GM12878 (cell line): ENCODE measurements around the gene FCHSD2. TPM values are rescaled to one million over a fixed set of nuclear protein-coding genes. Genes with fewer than 3 reads are reported as not detected.

ENCODE experiments used
- ATAC-seq: fragments of 200-7000 bp; cut with Tn5 transposase; 3 replicates; pipeline ENCODE4 v1.9.1; 2020; ENCODE audit warnings: mild to moderate bottlenecking, moderate library complexity
- BruUV-seq: library from RNA; stranded (reverse); fragments of 400-500 nt; replicated peaks from 2 replicates; lab custom pipeline; 2021; lab: Mats Ljungman, UMichigan
- CTCF ChIA-PET: fragments of 300-600 bp; sonication (Branson Sonifier 250); formaldehyde crosslinking; extraction: SDS; loops from one replicate; lab custom pipeline; 2021; ENCODE audit warnings: inconsistent platforms; lab: Yijun Ruan, JAX
- POLR2A ChIA-PET: fragments of 350-600 bp; formaldehyde crosslinking; extraction: SDS; loops from one replicate; lab custom pipeline; 2021; ENCODE audit warnings: inconsistent platforms; lab: Charles Lee
- RAD21 ChIA-PET: fragments of 300-600 bp; sonication (Branson Sonifier 250); formaldehyde crosslinking; loops from one replicate; lab custom pipeline; 2023; ENCODE audit warnings: antibody characterized with exemption; ENCODE audit not compliant: unreplicated experiment; lab: Charles Lee
- SMC1A ChIA-PET: fragments of 300-600 bp; sonication (Branson Sonifier 250); formaldehyde crosslinking; loops from one replicate; lab custom pipeline; 2023; ENCODE audit not compliant: unreplicated experiment, uncharacterized antibody; lab: Charles Lee
- DNase-seq: peaks from one replicate; pipeline ENCODE4 v3.0.0-alpha.2; 2011; ENCODE audit warnings: low read depth, low spot score
- FAIRE-seq: peaks from 3 replicates; lab custom pipeline; 2011; peaks lifted over from hg19 to GRCh38; lab: Jason Lieb, UNC
- H2AFZ ChIP-seq: 2 replicates; pipeline ENCODE4 v1.6.0; 2011; ENCODE audit warnings: low read depth, low read length, control low read depth; ENCODE audit not compliant: control insufficient read depth
- H3K27ac ChIP-seq: 2 replicates; pipeline ENCODE4 v1.5.1; 2011; ENCODE audit warnings: control low read depth; ENCODE audit not compliant: control insufficient read depth, insufficient read depth
- H3K27me3 ChIP-seq, 2 experiments: replicated peaks in 1 of 2; 2 replicates each; pipeline versions ENCODE4 v1.6.0 to v1.6.1; 2011; ENCODE audit warnings: low read length in 1 of 2; ENCODE audit not compliant: control insufficient read depth in 2 of 2, insufficient read depth in 2 of 2
- H3K36me3 ChIP-seq, 2 experiments: 2 replicates each; pipeline ENCODE4 v1.5.1; 2011; ENCODE audit warnings: low read length in 1 of 2; ENCODE audit not compliant: control insufficient read depth in 2 of 2, insufficient read depth in 2 of 2
- H3K4me1 ChIP-seq: 2 replicates; pipeline ENCODE4 v1.6.1; 2011; ENCODE audit warnings: mild to moderate bottlenecking, low read length, moderate library complexity, mixed read lengths; ENCODE audit not compliant: control insufficient read depth, insufficient read depth
- H3K4me2 ChIP-seq: 2 replicates; pipeline ENCODE4 v1.6.0; 2011; ENCODE audit warnings: control low read depth; ENCODE audit not compliant: control insufficient read depth, insufficient read depth
- H3K4me3 ChIP-seq: fragments of 200-600 bp; sonication (generic); 2 replicates; pipeline ENCODE4 v1.5.1; 2016
- H3K79me2 ChIP-seq: 2 replicates; pipeline ENCODE4 v1.6.0; 2011; ENCODE audit warnings: low read length; ENCODE audit not compliant: control insufficient read depth, insufficient read depth
- H3K9ac ChIP-seq: 2 replicates; pipeline ENCODE4 v1.8.0; 2011; ENCODE audit warnings: low read length, control low read depth, mixed read lengths; ENCODE audit not compliant: control insufficient read depth, insufficient read depth
- H3K9me3 ChIP-seq: replicated peaks from 3 replicates; pipeline ENCODE4 v1.5.1; 2011; ENCODE audit warnings: mild to moderate bottlenecking, low read length; ENCODE audit not compliant: control insufficient read depth, insufficient read depth
- H4K20me1 ChIP-seq: 2 replicates; pipeline ENCODE4 v1.6.0; 2011; ENCODE audit not compliant: control insufficient read depth, insufficient read depth
- ATF2 ChIP-seq: IDR thresholded peaks from 2 replicates; pipeline ENCODE4 v1.6.1; 2012; ENCODE audit warnings: low read length, inconsistent platforms
- BMI1 ChIP-seq: fragments of 450-650 bp; IDR thresholded peaks from 2 replicates; pipeline ENCODE4 v1.6.1; 2016; ENCODE audit warnings: mild to moderate bottlenecking, moderate library complexity, borderline replicate concordance
- CHD2 ChIP-seq: IDR thresholded peaks from 2 replicates; pipeline ENCODE4 v1.6.1; 2011; ENCODE audit warnings: low read depth, low read length, improper control_type of control experiment, borderline replicate concordance
- CREM ChIP-seq: IDR thresholded peaks from 2 replicates; pipeline ENCODE4 v1.6.1; 2014; ENCODE audit warnings: antibody characterized with exemption, low read depth
- E4F1 ChIP-seq: fragments of 450-650 bp; IDR thresholded peaks from 2 replicates; pipeline ENCODE4 v1.6.1; 2018; ENCODE audit warnings: borderline replicate concordance, mild to moderate bottlenecking; ENCODE audit not compliant: partially characterized antibody
- HSF1 ChIP-seq: fragments of 150-350 bp; IDR thresholded peaks from 2 replicates; pipeline ENCODE4 v1.6.1; 2014; ENCODE audit warnings: mild to moderate bottlenecking, low read depth, low read length
- IKZF1 ChIP-seq: fragments of 450-650 bp; conservative IDR thresholded peaks from 2 replicates; pipeline ENCODE4 v1.6.1; 2017; ENCODE audit warnings: antibody characterized with exemption, mild to moderate bottlenecking
- JUNB ChIP-seq: IDR thresholded peaks from 2 replicates; pipeline ENCODE4 v1.6.1; 2016; ENCODE audit warnings: antibody characterized with exemption, mild to moderate bottlenecking
- MEF2A ChIP-seq: IDR thresholded peaks from 2 replicates; pipeline ENCODE4 v1.6.1; 2011; ENCODE audit warnings: low read depth, mild to moderate bottlenecking, low read length, moderate library complexity; ENCODE audit not compliant: insufficient read depth
- NFIC ChIP-seq: IDR thresholded peaks from 2 replicates; pipeline ENCODE4 v1.6.1; 2012; ENCODE audit warnings: low read depth, mild to moderate bottlenecking, inconsistent platforms, low read length, moderate library complexity
- NRF1 ChIP-seq: conservative IDR thresholded peaks from 2 replicates; pipeline ENCODE4 v1.6.1; 2011; ENCODE audit warnings: mild to moderate bottlenecking, low read depth, low read length, improper control_type of control experiment
- RUNX3 ChIP-seq: IDR thresholded peaks from 2 replicates; pipeline ENCODE4 v1.6.1; 2012; ENCODE audit warnings: low read length, inconsistent platforms
- SKIL ChIP-seq: fragments of 450-650 bp; IDR thresholded peaks from 2 replicates; pipeline ENCODE4 v1.6.1; 2017; ENCODE audit warnings: mild to moderate bottlenecking, low read depth, inconsistent platforms; ENCODE audit not compliant: poor library complexity, severe bottlenecking
- SPI1 ChIP-seq: IDR thresholded peaks from 2 replicates; pipeline ENCODE4 v1.6.1; 2011; ENCODE audit warnings: low read depth, mild to moderate bottlenecking, low read length, moderate library complexity, borderline replicate concordance; ENCODE audit not compliant: insufficient read depth
- TAF1 ChIP-seq: IDR thresholded peaks from 2 replicates; pipeline ENCODE4 v1.6.1; 2011; ENCODE audit warnings: mild to moderate bottlenecking, low read depth, low read length, borderline replicate concordance
- in situ Hi-C: fragments of 300-500 bp; cut with MboI; formaldehyde crosslinking; loops from 9 replicates; pipeline ENCODE4 v1.14.3; 2018; ENCODE audit warnings: mixed read lengths
- intact Hi-C: fragments of 100-400 bp; cut with micrococcal nuclease; formaldehyde crosslinking; loops from one replicate; pipeline ENCODE4 v1.14.2; 2022; ENCODE audit not compliant: unreplicated experiment
- polyA plus RNA-seq, 11 experiments: library from polyadenylated mRNA; depleted of rRNA in 4 of 11; unstranded in 6 of 11; stranded (reverse) in 5 of 11; fragments of >200 nt; fragmentation: Nextera tagmentation in 4 of 11; fragmentation: Illumina TruSeq in 1 of 11; extraction: Ambion mirVana in 4 of 11; extraction: Trizol in 1 of 11; gene quantifications; 1 replicate in 1 of 11; 2 replicates in 10 of 11; pipeline versions ENCODE4 v1.2.1 to v1.2.3, GENCODE V29; 2011 to 2016; ENCODE audit warnings: inconsistent platforms in 2 of 11, missing spikeins in 2 of 11, low read depth in 1 of 11
- total RNA-seq, 4 experiments: library from RNA; depleted of rRNA in 3 of 4; stranded (reverse); fragments of >200 nt in 3 of 4; fragmentation: Illumina TruSeq in 1 of 4; extraction: Trizol in 1 of 4; gene quantifications; 2 replicates each; pipeline versions ENCODE4 v1.2.1 to v1.2.3, GENCODE V29; 2013 to 2021

The FCHSD2 gene
- total and polyA plus RNA-seq, 10 of the 15 experiments (the other 5 are each of a cell fraction or from before 2014, with no cell fraction given), result 13.2 to 89.8 (median 47.8) TPM

GRCh38 chr11:73003088-73003487 is 139.0 kb downstream of the FCHSD2 start:
- H3K79me2 ChIP-seq, result peaks cover 27% of the 10 kb centered on the region
- ChIA-PET SMC1A (no interaction called here), POLR2A (interaction anchor here (0.7 kb wide), 1 partner anchor 11 kb away, joined by 3 read pairs; no protein-coding TSS in a partner anchor), CTCF (no interaction called here), RAD21 (interaction anchor here (1.0 kb wide), 1 partner anchor 28 kb away, joined by 4 read pairs; no protein-coding TSS in a partner anchor)
- intact Hi-C loops, result no loop called here
- DNase-seq (peak; percentile 27), FAIRE-seq (no peak), ATAC-seq (peak; percentile 78)
- no peak overlapping the region for H3K4me2 ChIP-seq
- H3K9ac ChIP-seq, result no peak overlapping the region; the same call in 1 of the 2 replicates
- H3K9me3 ChIP-seq, result peaks cover 9% of the 10 kb centered on the region; the same call in 2 of the 3 replicates
- peak overlapping the region; percentile 68 for H3K27ac ChIP-seq
- no TSS peak for BruUV-seq
- H4K20me1 ChIP-seq, result no peaks in the 10 kb centered on the region
- H3K4me3 ChIP-seq, result no peak overlapping the region
- H2AFZ ChIP-seq, result no peak overlapping the region
- no peak for TF ChIP-seq E4F1
- peak; percentile 51 for TF ChIP-seq SPI1
- TF ChIP-seq HSF1, result no peak
- TF ChIP-seq MEF2A, result peak; percentile 90
- TF ChIP-seq JUNB, result peak; percentile 46
- TF ChIP-seq IKZF1, result no peak
- no peak for TF ChIP-seq CHD2
- peak; percentile 72; the same call in 1 of the 2 replicates for TF ChIP-seq NFIC
- peak; percentile 28; the same call in 1 of the 2 replicates for TF ChIP-seq RUNX3
- 0 out of 2 replicates have a peak, but pooled peaks have one; percentile 33 for TF ChIP-seq CREM
- no peak for TF ChIP-seq TAF1
- no peak for TF ChIP-seq SKIL
- TF ChIP-seq NRF1, result no peak
- TF ChIP-seq ATF2, result peak; percentile 71
- no peak for TF ChIP-seq BMI1
- in situ Hi-C loops, result no loop called here
- peaks cover 0 to 1% of the 10 kb centered on the region in 2 experiments; a peak in 3 of 4 replicates for H3K36me3 ChIP-seq
- H3K4me1 ChIP-seq, result peaks cover 15% of the 10 kb centered on the region
- H3K27me3 ChIP-seq, result no peaks in the 10 kb centered on the region
